HG02943 (cell line): Measurements from ENCODE around the gene ANP32A.

Experiments
- ATAC-seq: cut with Tn5 transposase; IDR thresholded peaks from one replicate; pipeline ENCODE4 v1.9.1; 2021; ENCODE audit warnings: mild to moderate bottlenecking, low read depth, moderate library complexity; ENCODE audit not compliant: unreplicated experiment

ANP32A gene

DNA sequence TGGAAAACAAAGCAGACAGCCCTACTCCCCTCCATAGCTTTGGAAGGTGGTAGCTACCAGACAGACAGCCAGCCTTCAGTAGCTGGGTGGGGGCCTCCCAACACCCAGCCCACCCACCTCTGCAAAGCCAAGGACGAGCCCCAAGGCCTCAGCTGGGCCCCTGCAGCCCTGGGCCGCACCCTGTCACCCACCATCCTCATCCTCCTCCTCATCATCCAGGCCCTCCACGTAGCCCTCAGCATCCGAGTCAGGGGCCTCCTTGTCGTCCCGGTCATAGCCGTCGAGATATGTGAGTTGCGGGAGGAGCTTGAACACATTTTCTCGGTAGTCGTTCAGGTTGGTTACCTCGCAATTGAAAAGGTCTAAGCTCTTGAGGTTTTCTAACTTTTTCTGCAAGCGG is 36.5 kb downstream of the ANP32A start:
- ATAC-seq: no peak

GRCh38 chr15:68783226-68784058 is 37.3 kb downstream of the ANP32A start:
- ATAC-seq: no peak

DNA sequence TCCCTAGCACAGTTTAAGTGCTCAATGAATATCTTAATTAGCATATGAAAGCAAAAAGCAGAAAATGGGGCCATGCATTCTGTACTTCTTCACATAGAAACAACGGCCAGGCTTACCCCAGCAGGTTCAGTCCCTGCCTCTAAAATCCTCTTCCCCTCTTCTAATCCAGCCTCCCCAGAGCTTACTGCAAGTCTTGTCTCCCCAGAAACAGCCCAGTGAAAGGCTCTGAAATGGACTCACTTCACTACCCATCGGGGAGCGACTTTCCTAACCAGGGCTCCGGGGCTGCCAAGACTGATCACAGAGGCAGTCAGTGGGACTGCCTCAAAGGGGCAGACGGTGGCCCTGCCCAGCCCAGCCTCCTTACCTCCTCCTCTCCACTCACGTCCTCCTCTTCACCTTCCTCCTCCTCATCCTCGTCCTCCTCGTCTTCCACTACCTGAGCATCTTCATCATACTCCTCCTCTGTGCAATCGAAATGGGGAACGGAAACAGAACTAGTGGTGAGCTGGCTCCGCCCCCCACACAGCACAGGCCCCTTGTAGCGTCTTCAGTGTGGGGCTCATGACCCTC is 38.0 kb downstream of the ANP32A start:
- ATAC-seq: no peak

DNA sequence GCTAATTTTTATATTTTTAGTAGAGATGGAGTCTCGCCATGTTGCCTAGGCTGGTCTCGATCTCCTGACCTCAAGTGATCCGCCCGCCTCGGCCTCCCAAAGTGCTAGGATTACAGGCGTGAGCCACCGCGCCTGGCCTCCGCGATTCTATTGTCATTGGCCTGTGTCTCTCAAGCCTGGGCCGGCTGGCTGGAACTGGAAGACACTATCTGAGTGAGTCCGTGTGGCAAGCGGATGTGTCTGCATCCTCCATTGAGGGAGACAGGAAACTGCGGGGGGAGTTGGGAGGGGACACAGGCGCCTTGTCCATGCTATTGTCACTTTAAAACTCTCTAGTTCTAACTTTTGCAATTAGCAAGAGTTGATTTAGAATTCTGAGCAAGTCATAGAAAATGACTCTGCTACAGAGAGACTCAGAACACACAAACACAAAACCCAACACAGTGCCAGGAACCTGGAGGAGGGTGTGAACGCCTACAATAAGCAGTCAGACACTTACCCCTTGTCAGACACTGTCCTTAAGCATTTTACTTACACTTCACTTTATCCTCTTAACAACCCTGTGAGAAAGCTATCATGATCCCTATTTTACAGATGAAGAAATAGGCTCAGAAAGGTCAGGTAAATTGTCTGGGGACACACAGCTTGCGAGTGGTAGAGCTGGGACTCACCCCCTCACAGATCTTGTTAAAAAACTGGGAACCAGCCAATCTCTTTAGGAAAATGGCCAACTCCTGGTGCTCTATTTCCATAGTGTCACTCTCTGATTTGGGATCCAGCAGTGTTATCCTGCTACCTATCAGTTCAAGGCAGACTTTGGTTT is 38.7 kb downstream of the ANP32A start:
- ATAC-seq: no peak

GRCh38 chr15:68781217-68781616 is 39.5 kb downstream of the ANP32A start:
- ATAC-seq: no peak

DNA sequence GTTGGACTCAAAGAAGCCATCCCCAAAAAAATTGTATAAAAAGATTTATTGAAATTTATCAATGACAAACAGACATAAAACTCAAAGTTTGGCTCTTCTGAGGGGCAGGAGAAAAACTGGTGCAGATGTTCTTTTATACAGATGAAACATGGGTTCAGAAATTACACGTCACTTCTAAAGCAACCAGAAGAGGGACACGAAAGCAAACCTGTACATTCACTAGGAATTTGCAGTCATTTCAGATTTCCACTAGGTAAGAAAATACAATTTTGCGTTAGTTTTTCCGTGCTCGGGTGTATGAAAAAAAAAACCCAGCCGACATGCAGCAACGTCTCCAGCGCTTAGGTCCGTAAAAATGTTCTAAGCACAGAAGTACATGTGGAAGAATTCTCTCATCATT is 41.8 kb downstream of the ANP32A start:
- ATAC-seq: no peak

DNA sequence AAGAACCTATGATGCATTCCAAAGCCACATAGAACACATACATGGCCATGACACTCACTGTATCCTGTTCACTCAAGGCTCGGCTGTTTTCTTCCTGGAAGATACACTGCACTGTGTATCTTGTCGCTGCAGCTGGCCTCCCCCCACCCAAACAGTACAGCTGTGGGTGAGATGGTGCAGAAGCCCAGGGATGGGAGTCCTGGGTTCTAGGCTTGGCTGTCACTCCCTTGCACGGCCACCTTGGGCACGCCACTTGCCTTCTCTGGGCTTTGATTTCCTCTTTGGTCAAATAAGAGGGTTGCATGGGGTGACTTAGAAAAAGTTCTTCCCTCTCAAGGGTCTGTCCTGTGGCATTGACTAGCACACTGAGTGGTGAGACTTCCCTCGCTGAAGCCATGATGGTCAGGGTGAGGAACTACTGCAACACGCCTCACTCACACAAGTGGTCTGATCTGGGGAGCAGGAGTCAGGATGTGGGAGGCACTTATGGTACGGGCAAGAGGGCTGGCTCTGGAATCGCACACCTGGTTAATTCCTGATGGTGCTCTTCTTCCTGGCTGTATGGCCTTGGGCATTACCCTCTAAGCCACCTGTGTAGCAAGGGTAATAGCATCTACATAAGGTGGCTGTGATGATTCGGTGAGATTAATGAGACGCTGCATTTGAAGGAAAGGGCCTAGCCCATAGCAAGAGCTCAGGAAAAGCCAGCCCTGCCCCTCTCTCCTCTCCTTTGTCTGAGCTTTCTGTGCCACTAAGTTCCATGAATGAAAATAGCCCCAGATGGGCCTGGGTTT is 44.0 kb downstream of the ANP32A start:
- no peak for ATAC-seq

DNA sequence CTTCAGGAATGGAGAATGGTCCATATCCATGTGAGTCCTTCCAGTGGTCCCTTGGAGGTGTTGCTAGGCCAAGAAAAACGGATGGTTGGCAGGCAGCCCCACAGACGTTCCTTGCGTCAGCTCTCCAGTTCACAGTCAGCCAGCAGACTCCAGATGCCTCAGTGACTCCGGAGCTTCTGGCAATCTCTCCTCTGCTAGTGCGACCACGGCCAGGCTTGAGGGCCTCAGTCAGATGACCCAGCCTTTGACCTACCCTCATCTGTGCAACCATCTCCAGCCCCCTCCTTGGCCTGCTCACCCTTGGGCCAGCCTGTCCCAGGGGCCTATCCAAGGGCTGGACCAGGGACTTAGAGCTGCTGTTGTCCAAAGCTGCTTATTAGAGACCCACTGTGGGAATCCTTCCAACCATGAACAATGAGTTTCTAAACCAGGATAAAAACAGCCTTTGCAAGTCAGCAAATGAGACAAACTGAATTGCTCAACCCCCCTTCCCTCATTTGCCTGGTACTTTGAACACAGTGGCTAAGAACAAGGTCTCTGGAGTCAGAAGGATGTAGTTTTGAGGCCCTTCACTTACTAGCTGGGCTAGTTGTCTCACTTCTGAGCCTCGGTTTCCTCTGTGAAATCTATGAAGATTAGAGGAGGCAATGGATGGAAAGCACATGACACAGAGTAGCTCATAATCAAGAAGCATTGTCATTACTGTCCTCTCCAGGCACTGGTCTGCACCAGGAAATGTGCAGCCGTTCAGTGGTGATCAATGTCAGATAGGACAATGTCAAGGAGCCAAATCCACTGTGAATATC is 44.8 kb downstream of the ANP32A start:
- ATAC-seq: no peak

GRCh38 chr15:68775236-68775577 is 45.5 kb downstream of the ANP32A start:
- ATAC-seq: no peak

DNA sequence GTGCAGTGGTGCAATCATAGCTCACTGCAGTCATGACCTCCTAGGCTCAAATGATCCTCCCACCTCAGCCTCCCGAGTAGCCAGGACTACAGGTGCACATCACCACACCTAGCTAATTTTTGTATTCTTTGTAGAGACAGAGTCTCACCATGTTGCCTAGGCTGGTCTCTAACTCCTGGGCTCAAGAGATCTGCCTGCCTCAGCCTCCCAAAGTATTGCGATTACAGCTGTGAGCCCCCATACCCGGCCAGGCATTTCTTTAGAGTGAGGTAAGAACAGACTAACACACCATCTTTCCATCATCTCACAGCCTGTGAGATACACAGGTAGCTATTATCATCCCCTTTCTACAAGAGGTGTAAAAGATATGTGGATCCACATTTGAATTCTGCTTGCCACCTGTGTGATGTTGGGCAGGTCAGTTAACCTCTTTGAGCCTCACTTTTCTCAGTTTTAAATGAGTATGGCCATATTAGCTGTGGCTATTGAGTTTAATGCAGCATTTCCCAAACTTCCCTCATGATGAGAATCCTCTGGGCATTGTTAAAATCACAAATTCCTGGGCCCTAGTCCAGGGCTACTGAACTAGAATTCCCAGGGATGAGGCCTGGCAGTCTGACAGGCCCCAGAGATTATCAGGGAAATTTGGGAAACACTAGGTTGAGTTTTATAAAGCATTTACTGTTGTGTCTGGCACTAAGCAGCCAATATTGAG is 46.0 kb downstream of the ANP32A start:
- ATAC-seq: no peak

DNA sequence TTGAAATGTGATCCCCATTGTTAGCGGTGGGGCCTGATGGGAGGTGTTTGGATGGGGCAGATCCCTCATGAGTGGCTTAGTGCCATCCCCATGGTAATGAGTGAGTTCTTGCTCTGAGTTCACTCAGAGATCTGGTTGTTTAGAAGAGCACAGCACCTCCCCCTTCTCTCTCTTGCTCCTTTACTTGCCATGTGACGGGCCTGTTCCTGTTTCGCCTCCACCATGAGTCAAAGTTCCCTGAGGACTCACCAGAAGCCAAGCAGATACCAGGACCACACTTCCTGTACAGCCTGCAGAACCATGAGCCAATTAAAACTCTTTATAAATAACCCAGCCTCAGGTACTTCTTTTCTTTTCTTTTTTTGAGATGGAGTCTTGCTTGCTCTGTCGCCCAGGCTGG is 46.6 kb downstream of the ANP32A start:
- ATAC-seq: no peak

GRCh38 chr15:68773036-68773435 is 47.7 kb downstream of the ANP32A start:
- no peak for ATAC-seq

GRCh38 chr15:68770216-68770615 is 50.5 kb downstream of the ANP32A start:
- no peak for ATAC-seq

GRCh38 chr15:68769702-68770101 is 51.0 kb downstream of the ANP32A start:
- ATAC-seq: no peak

GRCh38 chr15:68768321-68768720 is 52.4 kb downstream of the ANP32A start:
- ATAC-seq: no peak

DNA sequence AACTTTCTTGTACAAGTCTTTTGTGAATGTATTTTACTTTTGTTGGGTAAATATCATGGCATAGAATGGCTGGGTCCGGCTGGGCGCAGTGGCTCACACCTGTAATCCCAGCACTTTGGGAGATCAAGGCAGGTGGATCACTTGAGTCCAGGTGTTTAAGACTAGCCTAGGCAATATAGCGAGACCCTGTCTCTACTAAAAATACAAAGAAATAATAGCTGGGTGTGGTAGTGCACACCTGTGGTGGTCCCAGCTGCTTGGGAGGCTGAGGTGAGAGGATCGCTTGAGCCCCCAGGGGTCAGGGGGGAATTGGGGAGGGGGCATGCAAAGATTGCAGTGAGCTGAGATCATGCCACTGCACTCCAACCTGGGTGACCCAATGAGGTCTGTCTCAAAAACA is 52.9 kb downstream of the ANP32A start:
- no peak for ATAC-seq

- ATAC-seq: no peak
Measured at GRCh38 chr15:68765602-68766368, 54.9 kb downstream of the ANP32A start.

GRCh38 chr15:68764090-68764489 is 56.6 kb downstream of the ANP32A start:
- no peak for ATAC-seq

DNA sequence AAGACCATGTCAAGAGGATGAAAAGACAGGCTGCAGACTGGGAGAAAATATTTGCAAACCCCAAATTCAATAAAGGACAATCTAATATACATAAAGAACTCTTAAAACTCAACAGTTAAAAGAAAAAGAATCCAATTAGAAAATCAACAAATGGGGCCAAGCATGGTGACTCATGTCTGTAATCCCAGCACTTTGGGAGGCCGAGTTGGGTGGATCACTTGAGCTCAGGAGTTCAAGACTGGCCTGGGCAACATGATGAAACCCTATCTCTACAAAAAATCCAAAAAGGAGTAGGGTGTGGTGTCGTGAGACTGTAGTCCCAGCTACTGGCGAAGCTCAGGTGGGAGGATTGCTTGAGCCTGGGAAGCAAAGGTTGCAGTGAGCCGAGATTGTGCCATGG is 57.6 kb downstream of the ANP32A start:
- ATAC-seq: no peak
